ENCODE data around the gene FKBP8. TPM values are rescaled to one million over a fixed set of nuclear protein-coding genes. Genes with fewer than 3 reads are reported as not detected.

The FKBP8 gene
- polyA plus RNA-seq, 3 donors, result 78.0 to 159 (median 81.2) TPM

- Histone ChIP-seq H3K4me1 (ENCODE audit: control insufficient read depth in 1 of 2, insufficient read depth in 2 of 2, low read length in 2 of 2) (peaks cover 6 to 11% of the 10 kb centered on the region in 2 donors), H3K36me3 (replicated peaks in 1 of 2; ENCODE audit: control insufficient read depth in 1 of 2, insufficient read depth in 2 of 2, low read length in 2 of 2) (peaks cover 43 to 59% of the 10 kb centered on the region in 2 donors), H3K9me3 (replicated peaks in 1 of 2; ENCODE audit: control insufficient read depth in 1 of 2, insufficient read depth in 1 of 2, low read length in 2 of 2) (no peaks in the 10 kb centered on the region), H4K20me1 (ENCODE audit: insufficient read depth, low read length) (peaks cover 41% of the 10 kb centered on the region), H2AFZ (ENCODE audit: insufficient read depth, low read depth, low read length, poor library complexity, severe bottlenecking) (no peak overlapping the region), H3K79me2 (ENCODE audit: insufficient read depth, low read length) (peaks cover 20% of the 10 kb centered on the region), H3K27me3 (ENCODE audit: control insufficient read depth in 2 of 2, insufficient read depth in 2 of 2, low read length in 2 of 2) (no peaks in the 10 kb centered on the region), H3K9ac (ENCODE audit: insufficient read depth, low read length, poor library complexity, severe bottlenecking) (no peak overlapping the region), H3K4me2 (replicated peaks; ENCODE audit: extremely low read depth, low read length, poor library complexity, severe bottlenecking) (no peak overlapping the region), H3K27ac (ENCODE audit: low read depth in 1 of 2, low read length in 2 of 2) (no peak overlapping the region), H3K4me3 (replicated peaks in 1 of 3; ENCODE audit: low read depth in 2 of 3, low read length in 3 of 3) (no peak overlapping the region)
- H3K27me3 Mint-ChIP-seq (ENCODE audit: low read depth in 3 of 3), result peaks cover 0 to 3% (median 0%) of the 10 kb centered on the region in 3 donors
- intact Hi-C loops (cut with micrococcal nuclease), result loop anchor here in 1 of 2 donors (5.0 kb wide), 1 partner anchor 35 kb away; the partner anchor contains the start of gene FKBP8
- DNase-seq, result no peak
- 94% methylated on average over 19 of the region's 21 CpGs for WGBS (ENCODE audit: insufficient coverage)
- H3K4me1 Mint-ChIP-seq, result peaks cover 10% of the 10 kb centered on the region
- no peak for TF ChIP-seq CTCF (IDR thresholded peaks at IDR 0.05)
- peak overlapping the region in 5 of 7 donors; percentile 13 to 64 (median 57) for H3K27ac Mint-ChIP-seq
- no peaks in the 10 kb centered on the region for H3K9me3 Mint-ChIP-seq
- peaks cover 46 to 58% of the 10 kb centered on the region in 2 donors for H3K36me3 Mint-ChIP-seq
- H3K4me3 Mint-ChIP-seq, result no peak overlapping the region
Observed at GRCh38 chr19:18577365-18577914, 34.1 kb upstream of the FKBP8 start.

GRCh38 chr19:18576383-18576782 lies 33.0 kb upstream of the FKBP8 start:
- Histone ChIP-seq H3K36me3 (replicated peaks in 1 of 2; ENCODE audit: control insufficient read depth in 1 of 2, insufficient read depth in 2 of 2, low read length in 2 of 2) (peaks cover 43 to 59% of the 10 kb centered on the region in 2 donors), H4K20me1 (ENCODE audit: insufficient read depth, low read length) (peaks cover 44% of the 10 kb centered on the region), H2AFZ (ENCODE audit: insufficient read depth, low read depth, low read length, poor library complexity, severe bottlenecking) (no peak overlapping the region), H3K27ac (ENCODE audit: low read depth in 1 of 2, low read length in 2 of 2) (no peak overlapping the region), H3K9me3 (replicated peaks in 1 of 2; ENCODE audit: control insufficient read depth in 1 of 2, insufficient read depth in 1 of 2, low read length in 2 of 2) (no peaks in the 10 kb centered on the region), H3K9ac (ENCODE audit: insufficient read depth, low read length, poor library complexity, severe bottlenecking) (no peak overlapping the region), H3K4me1 (ENCODE audit: control insufficient read depth in 1 of 2, insufficient read depth in 2 of 2, low read length in 2 of 2) (peaks cover 9 to 15% of the 10 kb centered on the region in 2 donors), H3K79me2 (ENCODE audit: insufficient read depth, low read length) (peaks cover 28% of the 10 kb centered on the region), H3K4me3 (replicated peaks in 1 of 3; ENCODE audit: low read depth in 2 of 3, low read length in 3 of 3) (no peak overlapping the region), H3K27me3 (ENCODE audit: control insufficient read depth in 2 of 2, insufficient read depth in 2 of 2, low read length in 2 of 2) (no peaks in the 10 kb centered on the region), H3K4me2 (replicated peaks; ENCODE audit: extremely low read depth, low read length, poor library complexity, severe bottlenecking) (no peak overlapping the region)
- H3K36me3 Mint-ChIP-seq, result peaks cover 46 to 58% of the 10 kb centered on the region in 2 donors
- TF ChIP-seq CTCF (IDR thresholded peaks at IDR 0.05), result no peak
- 98% methylated on average over 6 of the region's 8 CpGs for WGBS (ENCODE audit: insufficient coverage)
- intact Hi-C loops (cut with micrococcal nuclease), result loop anchor here in 1 of 2 donors (5.0 kb wide), 1 partner anchor 34 kb away; the partner anchor contains the start of gene FKBP8
- H3K4me3 Mint-ChIP-seq, result no peak overlapping the region
- H3K4me1 Mint-ChIP-seq, result peaks cover 13% of the 10 kb centered on the region
- no peak for DNase-seq
- peak overlapping the region in 1 of 7 donors; percentile 41 for H3K27ac Mint-ChIP-seq
- H3K27me3 Mint-ChIP-seq (ENCODE audit: low read depth in 3 of 3), result peaks cover 0 to 3% (median 0%) of the 10 kb centered on the region in 3 donors
- H3K9me3 Mint-ChIP-seq, result no peaks in the 10 kb centered on the region
